ENCODE measurements around the gene LIX1. TPM values are rescaled to one million over a fixed set of nuclear protein-coding genes. Genes with fewer than 3 reads are reported as not detected.

LIX1 gene
- total and polyA plus RNA-seq, 4 donors = not detected

DNA sequence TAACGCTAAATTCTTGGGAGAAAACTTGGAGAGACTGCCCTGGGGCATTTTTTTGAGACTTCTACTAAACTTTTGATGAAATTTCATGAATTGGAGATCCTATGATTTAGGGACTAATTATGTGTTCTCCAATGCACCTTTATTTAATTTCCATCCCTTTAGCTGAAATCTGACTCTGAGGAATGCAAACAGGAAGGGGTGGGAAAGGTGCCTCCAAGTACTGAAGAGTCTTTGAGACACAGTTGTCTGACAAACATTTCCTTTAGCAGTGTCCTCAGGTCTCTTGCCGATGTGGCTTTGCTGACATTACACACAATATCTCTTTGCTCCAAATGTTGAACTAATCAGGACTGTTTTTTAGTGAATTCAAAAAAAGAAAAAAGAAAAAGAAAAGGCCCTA, 76.9 kb downstream of the LIX1 start:
- no peak for TF ChIP-seq FOXA2 (IDR thresholded peaks at IDR 0.05)
- no peak for TF ChIP-seq RXRA (IDR thresholded peaks at IDR 0.05)
- no peak for TF ChIP-seq ZBTB33 (IDR thresholded peaks at IDR 0.05)
- no peak for TF ChIP-seq HNF4G (IDR thresholded peaks at IDR 0.05)
- no peak for TF ChIP-seq GABPA (IDR thresholded peaks at IDR 0.05 in 1 of 2, conservative IDR thresholded peaks at IDR 0.05 in 1 of 2)
- no peak for TF ChIP-seq FOXA1 (IDR thresholded peaks at IDR 0.05)
- TF ChIP-seq JUND (IDR thresholded peaks at IDR 0.05) = no peak
- no peak for TF ChIP-seq ATF3 (IDR thresholded peaks at IDR 0.05)
- TF ChIP-seq MAX (IDR thresholded peaks at IDR 0.05) = no peak
- TF ChIP-seq EGR1 (IDR thresholded peaks at IDR 0.05; ENCODE audit: low read depth in 2 of 2) = no peak
- no peak for TF ChIP-seq REST (IDR thresholded peaks at IDR 0.05)
- WGBS = 70% methylated on average over 2 of the region's 2 CpGs
- H3K27ac ChIP-seq (ENCODE audit: low read depth in 1 of 2, low read length in 2 of 2) = no peak overlapping the region
- H3K9me3 ChIP-seq (ENCODE audit: control insufficient read depth in 4 of 4, low read length in 3 of 4) = no peaks in the 10 kb centered on the region
- H3K4me3 ChIP-seq (ENCODE audit: low read depth in 1 of 3, low read length in 3 of 3) = no peak overlapping the region
- H3K36me3 ChIP-seq (ENCODE audit: control insufficient read depth in 4 of 4, insufficient read depth in 3 of 4, low read depth in 1 of 4, low read length in 3 of 4) = no peaks in the 10 kb centered on the region
- no peaks in the 10 kb centered on the region for H3K27me3 ChIP-seq (ENCODE audit: control insufficient read depth in 4 of 4, insufficient read depth in 4 of 4, low read length in 3 of 4)
- no peak overlapping the region for H3K9ac ChIP-seq (ENCODE audit: low read depth in 1 of 2, low read length in 2 of 2)
- no peaks in the 10 kb centered on the region for H3K4me1 ChIP-seq (ENCODE audit: control insufficient read depth in 4 of 4, insufficient read depth in 4 of 4, low read length in 3 of 4)
- no peak for DNase-seq (ENCODE audit: low spot score)

- TF ChIP-seq REST (IDR thresholded peaks at IDR 0.05) = no peak
- TF ChIP-seq HNF4A (conservative IDR thresholded peaks at IDR 0.05) = no peak
- TF ChIP-seq FOXA1 (IDR thresholded peaks at IDR 0.05) = no peak
- TF ChIP-seq EGR1 (IDR thresholded peaks at IDR 0.05; ENCODE audit: low read depth in 2 of 2) = no peak
- no peak for TF ChIP-seq HNF4G (IDR thresholded peaks at IDR 0.05)
- TF ChIP-seq JUND (IDR thresholded peaks at IDR 0.05) = no peak
- TF ChIP-seq TAF1 (conservative IDR thresholded peaks at IDR 0.05) = no peak
- TF ChIP-seq RXRA (IDR thresholded peaks at IDR 0.05) = no peak
- TF ChIP-seq NR2F2 (IDR thresholded peaks at IDR 0.05) = no peak
- 94% methylated on average over 1 of the region's 1 CpG for WGBS
- Histone ChIP-seq H3K4me1 (ENCODE audit: control insufficient read depth in 4 of 4, insufficient read depth in 4 of 4, low read length in 3 of 4) (no peaks in the 10 kb centered on the region), H3K27me3 (ENCODE audit: control insufficient read depth in 4 of 4, insufficient read depth in 4 of 4, low read length in 3 of 4) (no peaks in the 10 kb centered on the region), H3K9me3 (ENCODE audit: control insufficient read depth in 4 of 4, low read length in 3 of 4) (peaks cover 0 to 3% (median under 1%) of the 10 kb centered on the region in 4 donors), H3K36me3 (ENCODE audit: control insufficient read depth in 4 of 4, insufficient read depth in 3 of 4, low read depth in 1 of 4, low read length in 3 of 4) (no peaks in the 10 kb centered on the region), H3K27ac (ENCODE audit: low read depth in 1 of 2, low read length in 2 of 2) (no peak overlapping the region), H3K9ac (ENCODE audit: low read depth in 1 of 2, low read length in 2 of 2) (no peak overlapping the region), H3K4me3 (ENCODE audit: low read depth in 1 of 3, low read length in 3 of 3) (no peak overlapping the region)
- DNase-seq (ENCODE audit: low spot score) = no peak
Observed at GRCh38 chr5:97063251-97063650, 79.2 kb downstream of the LIX1 start.
